ENCODE results near the gene C11orf52. TPM values are rescaled to one million over a fixed set of nuclear protein-coding genes. Genes with fewer than 3 reads are reported as not detected.

C11orf52 gene
- total RNA-seq, 1 experiment from 2014 or later, result not detected

Other genes with a start within 250 kb of the C11orf52 start
- gene PPP2R1B, start 152.5 kb upstream of the C11orf52 start, total RNA-seq (2014; rRNA removed; shearing (Covaris generic); ENCODE audit: low replicate concordance), result 16.1 TPM in 2 replicates
- 16.4 and 23.6 TPM in 2 replicates for gene ALG9, start 47.3 kb upstream of the C11orf52 start, total RNA-seq (2014; rRNA removed; shearing (Covaris generic); ENCODE audit: low replicate concordance)
- gene FDXACB1, start 39.7 kb upstream of the C11orf52 start, total RNA-seq (2014; rRNA removed; shearing (Covaris generic); ENCODE audit: low replicate concordance), result 2.3 and 2.5 TPM in 2 replicates
- gene CFAP68, start 39.4 kb upstream of the C11orf52 start, total RNA-seq (2014; rRNA removed; shearing (Covaris generic); ENCODE audit: low replicate concordance), result 11.3 and 27.4 TPM in 2 replicates
- gene CRYAB, start 7.1 kb upstream of the C11orf52 start, total RNA-seq (2014; rRNA removed; shearing (Covaris generic); ENCODE audit: low replicate concordance), result 0.67 and 15.7 TPM in 2 replicates
- 3.8 TPM in 1 of 2 replicates, not detected in the other for gene HSPB2, start 6.2 kb upstream of the C11orf52 start, total RNA-seq (2014; rRNA removed; shearing (Covaris generic); ENCODE audit: low replicate concordance)
- gene DIXDC1, start 18.4 kb downstream of the C11orf52 start, total RNA-seq (2014; rRNA removed; shearing (Covaris generic); ENCODE audit: low replicate concordance), result 5.2 and 7.0 TPM in 2 replicates
- gene DLAT, start 106.5 kb downstream of the C11orf52 start, total RNA-seq (2014; rRNA removed; shearing (Covaris generic); ENCODE audit: low replicate concordance), result 33.1 and 39.8 TPM in 2 replicates
- gene PIH1D2, start 155.1 kb downstream of the C11orf52 start, total RNA-seq (2014; rRNA removed; shearing (Covaris generic); ENCODE audit: low replicate concordance), result 4.9 and 14.6 TPM in 2 replicates
- gene NKAPD1, start 155.4 kb downstream of the C11orf52 start, total RNA-seq (2014; rRNA removed; shearing (Covaris generic); ENCODE audit: low replicate concordance), result 27.8 and 56.9 TPM in 2 replicates
- 38.3 and 47.0 TPM in 2 replicates for gene TIMM8B, start 167.8 kb downstream of the C11orf52 start, total RNA-seq (2014; rRNA removed; shearing (Covaris generic); ENCODE audit: low replicate concordance)
- gene SDHD, start 168.0 kb downstream of the C11orf52 start, total RNA-seq (2014; rRNA removed; shearing (Covaris generic); ENCODE audit: low replicate concordance), result 188 and 203 TPM in 2 replicates
- 73.8 and 92.8 TPM in 2 replicates for gene IL18, start 245.2 kb downstream of the C11orf52 start, total RNA-seq (2014; rRNA removed; shearing (Covaris generic); ENCODE audit: low replicate concordance)
- not detected in 2 replicates for gene TEX12, start 248.5 kb downstream of the C11orf52 start, total RNA-seq (2014; rRNA removed; shearing (Covaris generic); ENCODE audit: low replicate concordance)

Data from MG63 (cell line).